Astrocyte of the cerebellum (primary cell): ENCODE measurements around the gene VGLL4.

Experiments
- DNase-seq: peaks from one replicate; pipeline ENCODE4 v3.0.0-alpha.2; 2011; ENCODE audit warnings: low read depth
- H3K4me3 ChIP-seq: 2 replicates; pipeline ENCODE4 v1.5.1; 2011; ENCODE audit warnings: mild to moderate bottlenecking, low read depth, low read length, moderate library complexity
- CTCF ChIP-seq: IDR thresholded peaks from 2 replicates; pipeline ENCODE4 v1.5.1; 2012; ENCODE audit warnings: low read length, low read depth, moderate library complexity, mild to moderate bottlenecking; ENCODE audit errors: missing control alignments
- in situ Hi-C: cut with HindIII; loops from 2 replicates; pipeline ENCODE4 v1.10.0; 2017; ENCODE audit warnings: low sequenced_read_pairs

VGLL4 gene

GRCh38 chr3:11552289-11553264 is 91.1 kb downstream of the VGLL4 start:
- no peak for TF ChIP-seq CTCF
- no peak overlapping the region for H3K4me3 ChIP-seq
- DNase-seq: no peak
- in situ Hi-C loops: loop anchor here (25.0 kb wide), 1 partner anchor 165 kb away; no protein-coding TSS in a partner anchor

GRCh38 chr3:11551036-11551435 is 92.7 kb downstream of the VGLL4 start:
- TF ChIP-seq CTCF: no peak
- H3K4me3 ChIP-seq: no peak overlapping the region
- in situ Hi-C loops: loop anchor here (25.0 kb wide), 1 partner anchor 164 kb away; no protein-coding TSS in a partner anchor
- DNase-seq: no peak

- in situ Hi-C loops: loop anchor here (25.0 kb wide), 1 partner anchor 162 kb away; no protein-coding TSS in a partner anchor
- no peak for DNase-seq
- no peak for TF ChIP-seq CTCF
- no peak overlapping the region for H3K4me3 ChIP-seq
Measured at GRCh38 chr3:11549580-11550140, 94.1 kb downstream of the VGLL4 start.

- in situ Hi-C loops: no loop called here
- H3K4me3 ChIP-seq: no peak overlapping the region
- TF ChIP-seq CTCF: no peak
- DNase-seq: peak; percentile 88
Measured at GRCh38 chr3:11548721-11549131, 95.0 kb downstream of the VGLL4 start.

GRCh38 chr3:11547498-11547897 is 96.2 kb downstream of the VGLL4 start:
- in situ Hi-C loops: no loop called here
- DNase-seq: no peak
- TF ChIP-seq CTCF: no peak
- no peak overlapping the region for H3K4me3 ChIP-seq

GRCh38 chr3:11546657-11547302 is 96.9 kb downstream of the VGLL4 start:
- TF ChIP-seq CTCF: no peak
- no peak overlapping the region for H3K4me3 ChIP-seq
- in situ Hi-C loops: no loop called here
- DNase-seq: no peak
